Measurements from ENCODE around the gene LMF1.
A peak's percentile ranks its signal among the peaks of the same experiment; 100 is the strongest.

LMF1 gene

DNA sequence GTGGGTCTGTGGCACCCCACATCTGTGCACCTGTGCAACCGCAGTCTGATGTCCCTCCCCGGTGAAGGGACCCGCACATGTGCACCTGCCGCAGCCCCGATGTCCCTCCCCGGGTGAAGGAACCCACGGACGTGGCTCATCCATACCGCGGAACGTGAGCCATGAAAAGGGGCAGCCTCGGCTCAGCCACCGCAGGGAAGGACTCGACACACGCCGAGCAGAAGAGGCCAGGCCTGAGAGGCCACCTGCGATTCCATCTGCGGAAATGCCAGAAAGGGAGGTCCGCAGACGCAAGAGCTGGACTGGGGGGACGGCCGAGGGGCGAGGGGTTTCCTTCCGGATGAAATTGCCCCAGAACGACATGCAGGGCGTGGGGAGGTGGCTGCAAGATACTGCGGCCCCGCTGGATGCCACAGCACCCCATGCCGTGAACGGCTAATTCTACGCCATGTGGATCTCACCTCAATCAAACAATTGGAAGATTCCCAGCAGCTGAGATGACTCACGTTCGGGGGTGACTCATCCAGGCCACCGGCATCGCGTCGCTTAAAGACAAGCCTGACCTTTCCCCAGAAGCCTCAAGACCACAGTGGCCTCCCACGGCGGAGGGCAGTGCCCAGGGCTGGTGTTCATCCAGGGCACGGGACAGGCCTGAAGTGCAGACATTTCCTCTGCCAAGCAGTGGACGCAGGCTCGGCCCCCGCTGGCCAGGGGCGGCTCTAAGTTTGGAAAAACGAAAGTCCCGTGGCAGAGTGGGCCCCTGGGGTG is 31.8 kb upstream of the LMF1 start:
- peak; percentile 57 for DNase-seq (ENCODE audit: low read depth, low spot score)

DNA sequence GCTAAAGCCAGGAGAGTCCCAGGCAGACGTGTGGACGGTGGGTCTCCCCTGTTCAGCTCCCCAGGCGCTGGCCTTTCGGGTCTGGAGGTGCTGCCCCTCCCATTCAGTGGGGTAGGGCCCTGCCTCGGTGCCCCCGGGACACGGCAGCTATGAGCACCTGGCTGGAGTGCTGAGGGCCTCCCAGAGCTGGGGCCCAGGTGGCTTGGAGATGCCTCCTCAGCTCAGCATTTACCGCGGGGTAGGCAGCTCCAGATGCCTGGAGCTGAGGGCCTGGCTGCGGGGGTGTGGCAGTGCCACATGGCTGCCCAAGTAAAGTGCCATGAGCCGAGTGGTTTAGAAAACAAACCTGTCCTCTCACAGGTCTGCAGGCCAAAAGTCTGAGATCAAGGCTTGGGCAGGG is 30.3 kb upstream of the LMF1 start:
- DNase-seq (ENCODE audit: low read depth, low spot score): no peak

DNA sequence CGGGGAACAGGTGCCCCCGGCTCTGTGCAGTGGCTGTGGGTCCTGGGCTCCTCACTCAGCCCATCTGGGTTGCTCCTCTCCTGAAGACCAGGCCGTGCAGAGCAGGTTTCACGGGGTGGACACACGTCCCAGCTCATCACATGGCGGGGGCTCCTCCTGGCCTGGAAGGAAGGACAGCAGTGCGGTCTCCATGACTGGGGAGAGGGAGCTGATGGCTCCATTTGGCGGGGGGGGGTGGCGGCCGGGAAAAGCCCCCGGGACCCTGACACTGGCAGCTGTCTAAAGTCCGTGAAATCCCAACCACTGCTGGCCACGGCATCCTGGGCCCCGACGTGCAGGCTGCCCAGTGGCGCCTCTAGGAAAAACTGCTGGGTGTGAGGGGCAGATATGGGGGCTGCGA is 29.8 kb upstream of the LMF1 start:
- DNase-seq (ENCODE audit: low read depth, low spot score): no peak

DNA sequence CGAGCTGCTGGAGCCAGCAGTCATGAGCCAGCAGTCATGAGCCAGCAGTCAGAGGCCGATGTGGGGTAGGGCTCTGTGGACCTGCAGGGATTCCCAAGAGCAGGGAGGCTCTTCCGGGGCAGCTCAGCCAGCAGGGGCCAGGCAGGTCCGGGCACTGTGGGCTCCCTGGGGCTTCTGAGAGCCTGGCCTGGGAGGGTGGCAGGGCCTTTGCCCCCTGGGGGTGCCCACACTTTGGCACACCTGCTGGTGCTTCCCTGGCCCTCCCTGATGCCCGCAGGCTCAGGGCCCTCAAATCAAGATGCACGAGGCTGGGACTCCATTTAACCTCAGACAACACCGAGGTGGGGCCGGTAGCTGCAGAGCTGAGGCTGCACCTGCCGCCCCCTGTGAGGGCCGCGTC is 28.9 kb upstream of the LMF1 start:
- DNase-seq (ENCODE audit: low read depth, low spot score): no peak

DNA sequence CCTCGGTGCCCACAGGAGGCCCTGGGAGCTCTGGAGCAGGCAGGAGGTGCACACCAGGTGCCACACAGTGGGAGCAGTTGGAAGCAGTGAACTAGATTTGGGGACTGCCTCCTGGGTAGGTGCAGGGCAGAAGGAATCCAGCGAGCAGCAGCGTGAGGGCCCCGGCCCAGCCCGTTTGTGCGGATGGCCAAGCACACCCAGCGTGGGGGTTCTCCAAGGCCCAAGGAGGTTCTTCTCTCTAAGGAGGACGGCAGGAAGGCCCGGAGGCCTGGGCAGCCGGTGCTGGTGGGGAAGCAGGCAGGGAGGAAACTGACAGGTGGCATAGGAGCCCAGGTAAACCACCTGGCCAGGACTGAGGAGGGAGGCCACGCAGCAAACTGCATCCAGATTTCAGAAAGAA is 27.8 kb upstream of the LMF1 start:
- DNase-seq (ENCODE audit: low read depth, low spot score): no peak

DNA sequence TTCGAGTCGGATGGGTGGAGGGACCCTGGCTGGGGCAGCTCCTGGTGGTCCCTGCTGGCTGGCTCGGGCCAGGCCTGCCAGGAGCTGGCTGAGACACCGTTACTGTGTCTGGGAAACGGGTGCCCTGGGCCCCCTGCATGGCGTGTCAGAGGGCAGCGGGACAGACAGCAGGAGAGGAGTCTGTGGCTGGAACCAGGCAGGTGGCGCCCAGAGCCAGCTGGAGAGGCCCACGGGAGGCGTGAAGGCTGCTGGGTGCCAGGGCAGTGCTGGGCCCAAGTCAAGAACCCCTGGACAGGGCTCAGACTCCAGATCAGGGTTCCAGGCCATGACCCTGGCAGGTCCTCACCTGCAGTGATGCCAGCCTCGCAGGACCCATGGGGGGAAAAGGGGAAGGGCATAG is 27.4 kb upstream of the LMF1 start:
- DNase-seq (ENCODE audit: low read depth, low spot score): no peak

DNA sequence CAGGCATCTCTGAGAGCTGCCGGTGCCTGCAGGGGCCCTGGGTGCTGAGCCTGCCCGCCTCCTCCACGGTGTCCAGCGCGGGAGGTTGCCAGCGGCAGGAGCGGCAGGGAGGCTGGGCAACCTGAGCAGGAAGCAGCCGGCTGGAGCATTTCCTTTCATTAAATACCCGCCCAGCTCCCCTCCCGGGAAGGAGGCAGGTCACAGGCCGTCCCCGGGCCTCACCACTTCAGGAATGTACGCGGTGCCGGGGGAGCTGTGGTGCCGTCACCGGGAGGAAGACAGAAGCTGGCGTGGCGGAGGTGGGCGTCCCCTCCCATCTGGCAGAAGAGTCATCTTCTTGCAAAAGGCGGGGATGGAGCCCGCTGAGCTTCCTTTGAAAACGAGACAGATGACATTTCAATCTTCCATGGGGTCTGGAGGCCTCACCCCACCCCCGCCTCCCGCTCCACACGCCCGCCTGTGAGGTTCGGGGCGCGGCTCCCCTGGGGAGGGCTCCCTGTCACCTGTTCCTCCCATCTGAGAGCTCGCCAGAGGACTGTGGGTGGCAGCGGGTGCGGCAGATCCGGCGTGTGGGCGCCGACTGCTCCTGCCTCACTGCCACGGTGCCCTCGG is 26.8 kb upstream of the LMF1 start:
- DNase-seq (ENCODE audit: low read depth, low spot score): no peak

DNA sequence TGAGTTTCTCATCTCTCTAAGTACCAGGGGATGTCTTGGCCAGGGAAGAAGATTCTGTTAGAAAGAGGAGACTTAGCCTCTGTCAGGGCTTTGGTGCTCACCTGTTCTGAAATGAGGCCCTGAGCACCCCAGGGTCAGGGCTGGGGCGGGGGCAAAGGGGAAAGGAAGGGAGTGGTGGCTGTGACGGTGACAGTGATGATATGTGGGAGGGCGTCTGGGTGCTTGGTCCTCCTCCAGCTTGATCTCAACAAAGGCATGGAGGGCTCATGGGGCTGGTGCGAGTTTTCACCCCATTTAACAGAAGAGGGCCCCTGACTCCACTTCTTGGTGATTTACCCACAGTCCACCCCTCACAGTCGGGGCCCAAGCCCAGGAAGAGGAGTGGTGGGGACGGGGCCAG is 25.9 kb upstream of the LMF1 start:
- DNase-seq (ENCODE audit: low read depth, low spot score): no peak

DNA sequence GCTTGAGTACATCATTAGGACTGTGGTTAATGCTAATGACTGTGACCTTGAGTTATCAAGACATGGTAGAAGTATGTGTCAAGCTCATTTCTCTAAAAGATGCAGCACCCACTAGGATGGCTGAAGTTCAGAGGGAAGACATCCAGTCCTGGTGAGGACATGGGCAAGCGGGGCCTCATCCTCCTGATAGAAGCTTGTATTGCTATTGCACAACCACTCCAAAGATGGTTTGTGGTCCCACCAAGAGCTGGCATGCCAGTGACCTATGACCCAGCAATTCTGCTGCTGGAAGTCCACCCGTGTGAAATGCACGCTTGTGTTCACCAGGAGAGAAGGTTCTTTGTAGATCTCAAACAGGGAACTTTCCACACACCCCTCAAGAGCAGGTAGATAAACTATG is 25.0 kb upstream of the LMF1 start:
- no peak for DNase-seq (ENCODE audit: low read depth, low spot score)

DNA sequence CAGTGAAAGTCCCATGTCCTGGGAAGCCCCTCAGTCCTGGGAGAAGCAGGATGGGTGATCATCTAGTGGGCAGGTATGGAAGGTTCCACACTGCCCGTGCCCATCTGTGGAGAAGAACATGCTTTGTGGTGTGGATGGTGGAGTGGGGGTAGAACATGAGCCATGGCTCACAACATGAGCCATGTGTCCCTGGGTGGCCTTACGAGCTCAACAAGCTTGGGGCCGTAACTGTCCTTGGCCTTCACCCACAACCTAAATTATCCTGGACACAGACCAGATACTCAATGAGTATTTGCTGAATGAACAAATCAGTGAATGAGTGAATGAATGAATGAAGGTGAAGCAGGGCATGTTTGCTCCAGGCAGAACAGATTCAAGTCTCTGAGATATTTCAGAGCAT is 24.3 kb upstream of the LMF1 start:
- DNase-seq (ENCODE audit: low read depth, low spot score): no peak

DNA sequence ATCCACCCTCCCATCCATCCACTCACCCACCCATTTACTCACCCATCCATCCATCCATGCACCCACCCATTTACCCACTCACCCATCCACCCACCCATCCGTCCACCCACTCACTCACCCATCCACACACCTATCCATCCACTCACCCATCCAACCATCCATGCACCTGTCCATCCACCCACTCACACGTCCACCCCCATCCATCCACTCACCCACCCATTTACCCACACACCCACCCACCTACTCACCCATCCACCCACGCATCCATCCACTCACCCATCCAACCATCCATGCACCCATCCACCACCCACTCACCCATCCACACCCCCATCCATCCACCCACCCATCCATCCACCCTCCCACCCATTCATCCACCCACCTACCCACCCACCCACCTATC is 22.9 kb upstream of the LMF1 start:
- no peak for DNase-seq (ENCODE audit: low read depth, low spot score)

DNA sequence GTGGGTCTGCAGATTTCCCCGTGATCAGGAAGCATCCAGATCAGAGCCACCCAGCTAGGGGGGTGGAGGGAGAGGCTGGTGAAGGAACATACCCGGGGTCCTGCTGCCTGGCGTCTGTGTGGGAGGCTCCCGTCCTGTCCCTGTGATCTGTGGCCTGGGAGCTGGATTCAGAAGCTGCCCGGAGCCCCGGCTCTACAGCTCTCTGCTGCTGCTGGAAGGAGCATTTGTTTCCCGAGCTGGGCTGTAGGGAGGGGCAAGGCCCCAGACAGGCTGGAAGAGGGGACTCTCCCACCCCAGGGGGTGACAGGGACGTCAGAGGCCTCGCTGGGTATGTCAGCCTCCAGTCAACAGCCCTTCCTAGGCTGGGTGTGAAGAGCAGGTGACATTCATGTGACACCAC is 21.0 kb upstream of the LMF1 start:
- DNase-seq (ENCODE audit: low read depth, low spot score): no peak

DNA sequence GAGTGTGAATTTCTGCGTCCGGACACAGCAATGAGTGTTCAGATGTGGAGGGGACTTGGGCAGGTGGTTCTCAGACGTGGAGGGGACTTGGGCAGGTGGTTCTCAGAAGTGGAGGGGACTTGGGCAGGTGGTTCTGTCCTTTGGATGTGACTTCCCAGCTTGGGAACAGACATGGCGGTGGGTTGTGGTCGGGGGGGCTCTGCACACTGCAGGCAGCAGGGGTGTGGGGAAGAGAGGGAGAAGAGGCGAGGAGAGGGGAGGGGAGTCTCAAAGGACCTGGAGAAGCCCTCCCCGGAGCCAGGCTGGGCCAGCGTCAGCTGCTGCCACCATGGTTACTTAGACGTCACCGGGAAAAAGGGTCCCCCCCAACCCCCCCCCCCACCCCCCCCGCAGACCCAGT is 20.6 kb upstream of the LMF1 start:
- no peak for DNase-seq (ENCODE audit: low read depth, low spot score)

DNA sequence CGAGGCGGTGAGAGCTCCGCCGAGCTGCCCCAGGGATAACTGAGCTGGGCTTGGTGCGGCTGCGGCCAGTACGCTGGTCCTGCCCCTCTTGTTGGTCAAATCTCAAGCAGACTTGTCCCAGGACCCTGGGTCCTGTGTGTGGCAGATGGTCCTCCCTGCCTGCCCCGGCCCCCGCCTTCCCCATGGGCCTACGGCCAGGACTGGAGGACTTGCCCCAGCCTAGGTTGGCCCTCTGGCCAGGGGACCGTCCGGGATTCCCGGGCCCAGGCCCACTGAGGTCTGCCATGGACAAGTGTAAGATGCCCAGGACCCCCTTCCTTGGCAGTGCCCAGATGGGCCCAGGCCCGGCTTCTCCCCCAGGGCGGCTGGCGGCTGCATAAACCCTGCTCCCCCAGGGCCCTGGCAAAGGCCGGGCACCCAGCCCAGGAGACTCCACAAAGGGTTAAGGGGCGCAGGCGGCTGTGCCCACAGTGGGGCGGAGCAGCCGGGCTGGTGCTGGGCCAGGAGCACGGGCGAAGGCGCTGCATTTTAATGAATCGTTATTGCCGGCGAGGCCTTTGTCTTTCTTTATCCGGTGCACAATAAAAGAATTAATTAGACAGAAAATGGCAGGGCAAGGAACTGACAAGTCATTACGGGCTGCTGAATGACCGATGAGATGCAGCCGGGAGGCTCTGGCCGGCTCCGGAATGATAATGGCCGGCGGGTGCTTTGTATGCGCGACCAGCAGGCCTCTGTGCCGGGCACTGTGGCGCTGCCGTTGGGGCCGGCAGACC is 19.9 kb upstream of the LMF1 start:
- DNase-seq (ENCODE audit: low read depth, low spot score): no peak

DNA sequence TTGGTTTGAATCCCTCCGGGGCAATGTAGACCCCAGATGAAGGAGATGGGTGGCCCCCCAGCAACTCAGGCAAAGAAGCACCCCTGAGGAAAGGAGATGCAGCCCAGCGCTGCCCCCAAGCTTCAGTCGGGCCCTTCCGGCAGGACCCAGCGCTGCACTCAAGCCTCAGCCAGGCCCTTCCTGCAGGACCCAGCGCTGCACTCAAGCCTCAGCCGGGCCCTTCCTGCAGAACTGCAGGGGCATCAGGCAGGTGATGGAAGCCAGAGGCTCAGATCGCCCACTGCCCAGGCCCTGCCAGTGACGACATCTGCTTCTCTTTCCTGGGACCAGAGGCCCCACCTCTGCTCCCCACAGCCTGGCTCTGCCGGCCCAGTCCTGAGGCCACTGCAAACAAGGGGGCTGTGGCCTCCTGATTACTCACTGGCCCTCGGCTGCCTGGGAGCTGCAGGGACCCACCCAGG is 18.6 kb upstream of the LMF1 start:
- no peak for DNase-seq (ENCODE audit: low read depth, low spot score)

DNA sequence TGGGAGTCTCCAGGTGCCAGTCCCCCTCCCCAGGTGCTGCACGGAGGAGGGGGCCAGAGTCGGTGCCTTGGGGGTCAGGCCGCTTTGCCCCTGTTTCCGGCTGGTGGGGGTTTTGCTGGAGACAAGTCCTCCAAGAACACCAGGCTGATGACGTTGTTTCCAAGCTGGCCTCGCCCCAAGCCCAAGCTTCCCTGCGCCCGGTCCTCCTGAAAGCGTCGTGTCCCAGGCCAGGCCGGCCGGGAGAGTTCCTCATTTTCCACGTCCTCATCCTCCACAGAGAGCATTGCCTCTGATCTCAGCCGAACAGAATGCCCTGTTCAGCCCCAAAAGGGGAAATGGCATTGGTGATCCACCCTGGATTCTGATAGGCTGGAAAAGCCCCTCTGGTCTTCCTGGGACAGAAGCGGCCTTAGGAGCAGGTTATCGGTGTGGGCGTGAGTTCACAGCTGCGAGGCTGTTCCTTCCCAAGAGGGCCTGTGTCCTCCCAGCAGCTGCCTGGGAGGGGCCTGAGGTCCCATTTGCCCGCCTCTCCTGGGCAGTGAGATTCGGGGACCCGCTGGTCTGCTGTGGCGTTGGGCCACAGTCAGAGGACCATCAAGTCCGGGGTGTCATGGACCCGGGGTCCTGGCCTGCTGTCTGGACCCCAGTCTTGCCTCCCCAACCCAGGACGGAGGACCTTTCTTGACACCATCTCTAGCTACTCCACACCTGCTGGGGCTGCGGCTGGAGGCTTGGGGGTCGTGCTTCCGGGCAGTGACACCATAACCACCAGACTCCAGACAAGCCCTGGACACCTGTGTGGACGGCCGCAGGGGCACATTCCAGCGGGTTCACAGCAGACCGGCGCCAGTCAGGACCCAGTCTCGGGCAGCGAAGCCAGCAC is 17.9 kb upstream of the LMF1 start:
- DNase-seq (ENCODE audit: low read depth, low spot score): no peak

DNA sequence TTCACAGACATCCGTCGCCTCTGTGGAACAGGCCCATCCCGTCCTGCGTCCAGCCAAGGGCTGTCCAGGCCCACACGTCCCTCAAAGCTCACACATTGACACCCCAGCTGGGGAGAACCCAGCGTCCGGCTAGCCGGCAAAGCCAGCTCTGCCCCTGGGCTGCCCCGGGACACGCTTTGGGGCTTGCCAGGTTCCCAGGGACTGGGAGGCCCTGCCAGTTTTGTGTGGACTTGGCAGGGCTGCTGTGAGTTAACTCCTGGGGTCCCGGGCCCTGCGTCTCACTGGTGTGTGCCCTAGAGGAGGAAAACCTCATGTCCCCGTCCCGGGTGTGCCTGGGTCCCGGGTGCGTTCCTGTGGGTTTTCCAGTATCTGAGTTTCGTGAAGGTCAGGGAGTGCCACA is 17.1 kb upstream of the LMF1 start:
- no peak for DNase-seq (ENCODE audit: low read depth, low spot score)

DNA sequence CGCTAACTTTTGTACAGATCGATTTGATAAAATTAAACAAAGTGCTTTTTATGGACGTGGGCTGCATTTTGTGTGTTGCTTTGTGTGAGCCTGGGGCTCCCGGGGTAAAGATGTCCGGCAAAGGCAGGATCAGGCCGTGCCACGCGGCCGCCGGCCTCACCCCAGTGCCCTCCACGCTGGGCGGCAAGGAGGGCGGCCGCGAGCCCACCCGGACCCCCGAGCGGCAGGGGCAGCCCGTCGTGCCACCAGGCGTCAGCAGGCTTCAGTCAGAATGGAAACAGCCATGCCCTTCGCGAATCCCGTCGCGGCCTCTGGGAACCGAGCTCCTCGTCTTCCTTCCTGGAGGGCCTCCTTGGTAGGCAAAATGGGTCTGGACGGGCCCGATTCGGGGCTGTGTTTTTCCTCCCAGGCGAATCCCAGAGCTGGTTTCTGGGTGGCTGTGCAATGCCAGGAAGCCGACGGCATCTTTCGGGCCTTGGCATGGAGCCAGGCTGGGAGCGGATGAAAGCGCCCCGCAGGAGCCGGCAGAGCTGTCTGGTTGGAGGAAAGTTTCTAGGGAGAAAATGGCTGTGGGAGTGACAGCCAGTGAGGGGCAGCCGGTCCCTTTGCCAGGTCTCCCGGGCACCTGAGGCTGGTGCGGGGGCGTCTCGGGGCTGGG is 16.3 kb upstream of the LMF1 start:
- no peak for DNase-seq (ENCODE audit: low read depth, low spot score)

DNA sequence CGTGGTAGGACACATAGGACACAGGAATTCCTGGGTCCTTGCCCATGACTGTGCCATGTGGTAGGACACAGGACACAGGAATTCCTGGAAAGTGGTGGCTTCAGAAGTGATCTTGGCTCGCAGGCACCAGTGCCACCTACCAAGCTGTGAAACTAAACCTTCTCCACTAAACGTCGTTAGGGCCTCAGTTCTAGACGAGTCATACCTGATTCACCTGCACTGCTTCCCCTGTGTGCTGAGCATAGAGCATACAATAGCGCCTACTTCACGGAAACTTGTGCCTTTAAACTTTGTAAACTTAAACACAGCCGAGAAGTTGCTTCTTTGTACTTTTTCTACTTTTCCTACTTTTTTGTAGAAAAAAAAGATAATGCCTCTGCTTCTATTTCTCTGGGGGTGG is 15.6 kb upstream of the LMF1 start:
- DNase-seq (ENCODE audit: low read depth, low spot score): no peak

DNA sequence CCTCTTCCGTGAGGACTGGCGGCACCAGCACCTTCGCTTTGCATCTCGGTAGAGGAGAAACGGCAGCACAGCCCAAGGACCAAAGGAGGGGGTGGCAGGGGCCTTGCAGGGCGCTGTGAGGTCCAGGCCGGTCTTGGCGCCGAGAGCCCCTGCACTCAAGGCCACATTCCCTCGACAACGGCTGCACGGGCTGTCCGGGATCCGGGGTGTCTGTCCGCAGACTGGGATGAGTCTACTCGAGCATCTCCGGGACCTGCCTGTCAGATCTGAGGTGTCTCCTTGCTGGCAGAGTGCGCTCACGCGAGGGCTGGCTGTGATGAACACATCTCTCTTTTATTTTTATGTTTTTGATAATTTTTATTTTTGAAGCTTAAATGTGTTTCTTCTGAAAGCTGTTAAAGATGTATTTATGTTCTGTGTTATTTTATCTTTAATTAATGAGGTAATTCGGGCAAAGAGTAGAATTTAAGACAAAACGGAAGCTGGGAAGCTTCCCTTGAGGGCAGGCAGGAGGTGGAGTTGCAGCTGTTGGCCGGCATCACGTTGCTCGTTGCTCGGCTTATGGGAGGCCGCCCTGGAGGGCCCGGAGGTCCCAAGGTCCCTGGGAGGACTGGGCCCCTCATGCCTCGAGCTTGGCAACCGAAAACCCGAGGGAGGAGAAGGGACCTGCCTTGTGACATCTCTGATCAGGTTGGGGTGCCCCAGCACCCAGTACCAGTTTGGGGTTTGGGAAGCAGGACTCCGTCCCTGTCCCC is 15.0 kb upstream of the LMF1 start:
- no peak for DNase-seq (ENCODE audit: low read depth, low spot score)
